SU-DHL-6 (cell line): ENCODE measurements around the gene MRTFB.

Experiments used
- H2AFZ ChIP-seq: fragments of 200-600 bp; sonication (generic); 2 replicates; pipeline ENCODE4 v1.6.1; 2014; ENCODE audit warnings: low read depth, mild to moderate bottlenecking, moderate library complexity, mixed read lengths, antibody characterized with exemption, low read length; ENCODE audit not compliant: severe bottlenecking
- H3F3A ChIP-seq: fragments of 200-600 bp; shearing (Covaris generic); 2 replicates; pipeline ENCODE4 v1.6.0; 2016; ENCODE audit warnings: antibody characterized with exemption, mild to moderate bottlenecking; ENCODE audit not compliant: insufficient read depth
- H3K27ac ChIP-seq: fragments of 200-600 bp; sonication (generic); 2 replicates; pipeline ENCODE4 v1.5.1; 2016; ENCODE audit warnings: low read depth, mild to moderate bottlenecking, low read length, moderate library complexity, mixed read lengths
- H3K27me3 ChIP-seq: fragments of 200-600 bp; sonication (generic), shearing (Covaris generic); 2 replicates; pipeline ENCODE4 v1.6.0; 2014; ENCODE audit warnings: mild to moderate bottlenecking, low read length
- H3K36me3 ChIP-seq: fragments of 200-600 bp; sonication (generic); 2 replicates; pipeline ENCODE4 v1.6.1; 2014; ENCODE audit warnings: mild to moderate bottlenecking, low read length, mixed read lengths
- H3K4me2 ChIP-seq: fragments of 300-600, 200-600 bp; shearing (Covaris generic), sonication (generic); 2 replicates; pipeline ENCODE4 v1.6.0; 2014; ENCODE audit warnings: low read length, low read depth, mild to moderate bottlenecking; ENCODE audit not compliant: poor library complexity, severe bottlenecking
- H3K4me3 ChIP-seq: fragments of 200-600 bp; sonication (generic); 2 replicates; pipeline ENCODE4 v1.5.1; 2014; ENCODE audit warnings: antibody characterized with exemption, low read length, mild to moderate bottlenecking, mixed read lengths; ENCODE audit not compliant: insufficient read depth, poor library complexity, severe bottlenecking
- H3K79me2 ChIP-seq: fragments of 200-600 bp; sonication (generic); 2 replicates; pipeline ENCODE4 v1.6.1; 2014; ENCODE audit warnings: mild to moderate bottlenecking, low read length, moderate library complexity; ENCODE audit not compliant: insufficient read depth
- H3K9ac ChIP-seq: fragments of 200-600 bp; sonication (generic); 2 replicates; pipeline ENCODE4 v1.7.0; 2014; ENCODE audit warnings: mild to moderate bottlenecking, low read length
- H3K9me2 ChIP-seq: fragments of 200-600 bp; sonication (generic); replicated peaks from 2 replicates; pipeline ENCODE4 v1.6.1; 2014; ENCODE audit warnings: low read length; ENCODE audit not compliant: insufficient read depth
- H3K9me3 ChIP-seq: fragments of 200-600 bp; sonication (generic); 2 replicates; pipeline ENCODE4 v1.6.1; 2014; ENCODE audit warnings: low read length, mixed read lengths; ENCODE audit not compliant: insufficient read depth
- H4K20me1 ChIP-seq: fragments of 200-600 bp; sonication (generic); 2 replicates; pipeline ENCODE4 v1.6.1; 2014; ENCODE audit warnings: low read depth, mild to moderate bottlenecking, antibody characterized with exemption, low read length, moderate library complexity, mixed read lengths
- CTCF ChIP-seq: fragments of 200-600 bp; sonication (generic); IDR thresholded peaks from one replicate; pipeline ENCODE4 v1.5.1; 2017; ENCODE audit warnings: antibody characterized with exemption, mild to moderate bottlenecking, low read length, moderate library complexity; ENCODE audit not compliant: insufficient read depth, poor library complexity, severe bottlenecking
- EZH2phosphoT487 ChIP-seq: fragments of 200-600 bp; sonication (generic), shearing (Covaris generic); conservative IDR thresholded peaks from 2 replicates; pipeline ENCODE4 v1.6.1; 2018; ENCODE audit warnings: mild to moderate bottlenecking, antibody characterized with exemption, low read length, moderate library complexity, mixed read lengths

MRTFB gene

GRCh38 chr16:14306485-14307058, 235.5 kb downstream of the MRTFB start:
- peak overlapping the region; percentile 91 for H3K4me2 ChIP-seq
- no peaks in the 10 kb centered on the region for H3K36me3 ChIP-seq
- peak overlapping the region; percentile 86 for H3K4me3 ChIP-seq
- H3K9me3 ChIP-seq = no peaks in the 10 kb centered on the region
- H3K9ac ChIP-seq = peak overlapping the region; percentile 97
- H3F3A ChIP-seq = peaks cover 62% of the 10 kb centered on the region
- no peaks in the 10 kb centered on the region for H4K20me1 ChIP-seq
- TF ChIP-seq EZH2phosphoT487 (no peak), CTCF (no peak)
- peaks cover 94% of the 10 kb centered on the region for H3K79me2 ChIP-seq
- no peaks in the 10 kb centered on the region for H3K27me3 ChIP-seq
- no peak overlapping the region for H2AFZ ChIP-seq
- H3K9me2 ChIP-seq = no peaks in the 10 kb centered on the region
- H3K27ac ChIP-seq = peak overlapping the region; percentile 95

- no peak for TF ChIP-seq EZH2phosphoT487
- TF ChIP-seq CTCF = peak; percentile 13
- Histone ChIP-seq H3K9me3 (no peaks in the 10 kb centered on the region), H3K4me2 (peak overlapping the region; percentile 91), H3K9ac (peak overlapping the region; percentile 97), H4K20me1 (no peaks in the 10 kb centered on the region), H3K27me3 (no peaks in the 10 kb centered on the region), H3K4me3 (peak overlapping the region; percentile 86), H3F3A (peaks cover 62% of the 10 kb centered on the region), H3K79me2 (peaks cover 99% of the 10 kb centered on the region), H3K9me2 (no peaks in the 10 kb centered on the region), H3K27ac (peak overlapping the region; percentile 95), H3K36me3 (no peaks in the 10 kb centered on the region), H2AFZ (no peak overlapping the region)
These were observed 236.0 kb downstream of the MRTFB start for GRCh38 chr16:14307059-14307526.

DNA sequence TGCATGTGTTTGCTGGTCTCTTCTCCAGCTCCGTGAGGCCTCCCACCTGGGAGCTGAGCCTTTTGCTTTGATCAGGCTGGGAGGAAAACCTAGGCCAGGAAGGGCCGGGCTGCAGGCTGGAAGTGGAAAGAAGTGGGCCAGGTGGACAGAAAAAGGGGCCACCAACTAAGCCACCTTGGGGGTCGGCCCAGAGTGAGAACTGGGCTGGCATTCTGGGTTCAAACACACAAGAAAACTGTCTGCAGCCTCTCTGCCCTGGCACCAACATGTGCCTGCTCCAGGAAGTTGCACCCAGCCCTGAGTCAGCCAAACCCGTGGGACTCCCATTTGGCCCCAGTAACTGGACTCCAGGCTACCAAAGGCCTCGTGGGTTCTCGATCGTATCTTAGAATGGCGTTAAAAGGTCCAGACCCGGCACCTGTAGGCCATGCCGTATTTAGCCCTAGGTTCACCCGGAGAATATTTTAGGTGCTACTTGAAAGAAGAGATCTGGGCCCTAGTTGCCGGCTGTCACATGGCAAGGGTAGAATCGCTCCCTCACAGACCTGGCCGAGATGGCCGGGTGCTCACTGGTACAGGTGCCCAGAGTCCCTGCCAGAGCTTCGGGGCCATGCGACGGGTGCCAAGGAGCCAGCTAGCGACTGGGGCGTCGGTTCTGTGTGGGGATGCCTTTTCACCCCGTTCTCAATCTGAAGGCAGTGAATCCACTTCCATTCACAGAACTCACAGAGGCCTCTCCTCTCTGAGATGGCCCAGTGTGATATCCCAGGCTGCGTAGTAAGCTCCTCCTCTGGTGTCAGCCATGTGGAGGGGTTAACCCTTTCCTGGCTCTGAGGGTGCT, 236.6 kb downstream of the MRTFB start:
- Histone ChIP-seq H3K9me2 (no peaks in the 10 kb centered on the region), H3F3A (peaks cover 66% of the 10 kb centered on the region), H3K4me2 (peak overlapping the region; percentile 91), H3K79me2 (peaks cover 100% of the 10 kb centered on the region), H3K36me3 (no peaks in the 10 kb centered on the region), H4K20me1 (no peaks in the 10 kb centered on the region), H3K4me3 (peak overlapping the region; percentile 86), H2AFZ (no peak overlapping the region), H3K9ac (peak overlapping the region; percentile 97), H3K27me3 (no peaks in the 10 kb centered on the region), H3K9me3 (no peaks in the 10 kb centered on the region), H3K27ac (peak overlapping the region; percentile 95)
- TF ChIP-seq CTCF = no peak
- TF ChIP-seq EZH2phosphoT487 = no peak
